ENCODE measurements around the gene ZP4. TPM values are rescaled to one million over a fixed set of nuclear protein-coding genes. Genes with fewer than 3 reads are reported as not detected.

The ZP4 gene
- total RNA-seq, 4 donors from 2014 or later = not detected

GRCh38 chr1:237884237-237884636 is 6.5 kb downstream of the ZP4 start:
- no peaks in the 10 kb centered on the region for H3K4me1 ChIP-seq
- no peak for TF ChIP-seq POLR2A (IDR thresholded peaks at IDR 0.05)
- TF ChIP-seq, protein P1, sequence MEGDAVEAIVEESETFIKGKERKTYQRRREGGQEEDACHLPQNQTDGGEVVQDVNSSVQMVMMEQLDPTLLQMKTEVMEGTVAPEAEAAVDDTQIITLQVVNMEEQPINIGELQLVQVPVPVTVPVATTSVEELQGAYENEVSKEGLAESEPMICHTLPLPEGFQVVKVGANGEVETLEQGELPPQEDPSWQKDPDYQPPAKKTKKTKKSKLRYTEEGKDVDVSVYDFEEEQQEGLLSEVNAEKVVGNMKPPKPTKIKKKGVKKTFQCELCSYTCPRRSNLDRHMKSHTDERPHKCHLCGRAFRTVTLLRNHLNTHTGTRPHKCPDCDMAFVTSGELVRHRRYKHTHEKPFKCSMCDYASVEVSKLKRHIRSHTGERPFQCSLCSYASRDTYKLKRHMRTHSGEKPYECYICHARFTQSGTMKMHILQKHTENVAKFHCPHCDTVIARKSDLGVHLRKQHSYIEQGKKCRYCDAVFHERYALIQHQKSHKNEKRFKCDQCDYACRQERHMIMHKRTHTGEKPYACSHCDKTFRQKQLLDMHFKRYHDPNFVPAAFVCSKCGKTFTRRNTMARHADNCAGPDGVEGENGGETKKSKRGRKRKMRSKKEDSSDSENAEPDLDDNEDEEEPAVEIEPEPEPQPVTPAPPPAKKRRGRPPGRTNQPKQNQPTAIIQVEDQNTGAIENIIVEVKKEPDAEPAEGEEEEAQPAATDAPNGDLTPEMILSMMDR (IDR thresholded peaks at IDR 0.05) = no peak
- TF ChIP-seq EP300 (IDR thresholded peaks at IDR 0.05; ENCODE audit: low read depth) = no peak
- WGBS, 2 donors (ENCODE audit: low coverage in 1 of 2) = 59 to 68% methylated on average over 2 of the region's 2 CpGs
- intact Hi-C loops (cut with DNase I; ENCODE audit: low total_unique reads) = no loop called here
- H3K27ac ChIP-seq = no peak overlapping the region
- H3K9me3 ChIP-seq = no peaks in the 10 kb centered on the region
- in situ Hi-C loops (cut with MboI; ENCODE audit: low pct_ligation_motif_present in 1 of 4, low pct_unique_long_range_greater_than_20kb in 1 of 4, low sequenced_read_pairs in 3 of 4) = no loop called here
- no peak overlapping the region for H3K4me3 ChIP-seq
- H3K27me3 ChIP-seq = no peaks in the 10 kb centered on the region
- H3K36me3 ChIP-seq = no peaks in the 10 kb centered on the region
- DNase-seq = no peak

DNA sequence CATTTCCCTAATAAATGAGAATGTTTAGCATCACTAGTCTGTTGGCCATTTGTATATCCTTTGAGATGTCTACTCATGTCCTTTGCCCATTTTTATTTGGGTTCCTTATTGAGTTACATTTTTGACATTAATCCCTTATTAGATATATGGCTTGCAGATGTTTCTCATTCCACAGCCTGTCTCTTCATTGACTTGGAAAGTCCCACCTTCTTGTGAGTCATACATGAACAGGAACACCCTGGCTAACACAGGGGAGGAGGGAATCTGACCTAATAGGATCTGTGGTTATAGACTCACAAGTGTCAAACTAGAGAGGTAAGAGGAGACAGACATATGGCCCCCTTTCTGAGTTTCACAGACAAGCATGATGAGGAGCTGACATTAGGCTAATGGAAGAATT is 11.5 kb downstream of the ZP4 start:
- in situ Hi-C loops (cut with MboI; ENCODE audit: low pct_ligation_motif_present in 1 of 4, low pct_unique_long_range_greater_than_20kb in 1 of 4, low sequenced_read_pairs in 3 of 4) (no loop called here), intact Hi-C loops (cut with DNase I; ENCODE audit: low total_unique reads) (no loop called here)
- no peak overlapping the region for H3K27ac ChIP-seq
- H3K27me3 ChIP-seq = no peaks in the 10 kb centered on the region
- H3K4me3 ChIP-seq = no peak overlapping the region
- TF ChIP-seq EP300 (IDR thresholded peaks at IDR 0.05; ENCODE audit: low read depth) (no peak), POLR2AphosphoS5 (IDR thresholded peaks at IDR 0.05) (no peak), POLR2A (IDR thresholded peaks at IDR 0.05) (no peak)
- TF ChIP-seq, protein P1 (IDR thresholded peaks at IDR 0.05) = no peak
- H3K9me3 ChIP-seq = no peaks in the 10 kb centered on the region
- H3K4me1 ChIP-seq = no peaks in the 10 kb centered on the region
- no peak for DNase-seq
- no peaks in the 10 kb centered on the region for H3K36me3 ChIP-seq

GRCh38 chr1:237878406-237878805 is 12.3 kb downstream of the ZP4 start:
- no peaks in the 10 kb centered on the region for H3K9me3 ChIP-seq

GRCh38 chr1:237877631-237878030 is 13.1 kb downstream of the ZP4 start:
- H3K36me3 ChIP-seq = no peaks in the 10 kb centered on the region
- no peaks in the 10 kb centered on the region for H3K27me3 ChIP-seq
- no peaks in the 10 kb centered on the region for H3K9me3 ChIP-seq
- H3K27ac ChIP-seq = no peak overlapping the region
- no peaks in the 10 kb centered on the region for H3K4me1 ChIP-seq
- in situ Hi-C loops (cut with MboI; ENCODE audit: low pct_ligation_motif_present in 1 of 4, low pct_unique_long_range_greater_than_20kb in 1 of 4, low sequenced_read_pairs in 3 of 4) (no loop called here), intact Hi-C loops (cut with DNase I; ENCODE audit: low total_unique reads) (no loop called here)
- 21 to 42% methylated on average over 4 of the region's 4 CpGs for WGBS, 2 donors (ENCODE audit: low coverage in 1 of 2)
- no peak overlapping the region for H3K4me3 ChIP-seq
- no peak for DNase-seq
- TF ChIP-seq, protein P1 (IDR thresholded peaks at IDR 0.05) = no peak
- no peak for TF ChIP-seq EP300 (IDR thresholded peaks at IDR 0.05; ENCODE audit: low read depth)
- no peak for TF ChIP-seq POLR2AphosphoS5 (IDR thresholded peaks at IDR 0.05)
- no peak for TF ChIP-seq POLR2A (IDR thresholded peaks at IDR 0.05)

More at GRCh38 chr1:237878406-237878805, 12.3 kb downstream of the ZP4 start:
- 60 to 86% methylated on average over 1 of the region's 1 CpG for WGBS, 2 donors (ENCODE audit: low coverage in 1 of 2)
- H3K27me3 ChIP-seq = no peaks in the 10 kb centered on the region
- no peak overlapping the region for H3K4me3 ChIP-seq
- in situ Hi-C loops (cut with MboI; ENCODE audit: low pct_ligation_motif_present in 1 of 4, low pct_unique_long_range_greater_than_20kb in 1 of 4, low sequenced_read_pairs in 3 of 4) = no loop called here
- no peak for DNase-seq
- intact Hi-C loops (cut with DNase I; ENCODE audit: low total_unique reads) = no loop called here
- TF ChIP-seq EP300 (IDR thresholded peaks at IDR 0.05; ENCODE audit: low read depth) = no peak
- no peaks in the 10 kb centered on the region for H3K36me3 ChIP-seq
- H3K27ac ChIP-seq = no peak overlapping the region
- H3K4me1 ChIP-seq = no peaks in the 10 kb centered on the region

DNA sequence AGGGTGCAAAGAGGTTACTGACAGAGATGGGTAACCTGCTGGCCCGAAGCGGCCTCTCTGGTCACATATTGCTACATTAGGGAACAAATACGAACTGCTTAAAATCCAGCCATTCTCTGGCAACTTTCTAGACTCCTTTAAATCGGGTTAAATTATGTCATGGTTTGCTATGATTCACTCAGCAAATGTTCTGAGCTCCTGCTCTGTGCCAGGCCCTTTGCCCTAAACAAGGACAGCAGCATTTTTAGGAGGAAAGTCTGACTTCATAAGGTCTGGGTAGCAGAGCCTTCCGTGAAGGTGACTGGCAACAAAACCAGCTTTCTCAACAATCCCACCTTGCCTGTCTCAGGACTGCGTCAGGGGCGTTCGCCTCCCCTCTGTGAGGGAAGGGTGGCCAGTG is 15.4 kb downstream of the ZP4 start:
- TF ChIP-seq POLR2AphosphoS5 (IDR thresholded peaks at IDR 0.05) = no peak
- TF ChIP-seq EP300 (IDR thresholded peaks at IDR 0.05; ENCODE audit: low read depth) = no peak
- TF ChIP-seq, protein P1 (IDR thresholded peaks at IDR 0.05) = no peak
- TF ChIP-seq POLR2A (IDR thresholded peaks at IDR 0.05) = no peak
- no peaks in the 10 kb centered on the region for H3K36me3 ChIP-seq
- no peaks in the 10 kb centered on the region for H3K9me3 ChIP-seq
- no peaks in the 10 kb centered on the region for H3K4me1 ChIP-seq
- no peak overlapping the region for H3K4me3 ChIP-seq
- intact Hi-C loops (cut with DNase I; ENCODE audit: low total_unique reads) (no loop called here), in situ Hi-C loops (cut with MboI; ENCODE audit: low pct_ligation_motif_present in 1 of 4, low pct_unique_long_range_greater_than_20kb in 1 of 4, low sequenced_read_pairs in 3 of 4) (no loop called here)
- WGBS, 2 donors (ENCODE audit: low coverage in 1 of 2) = 83 to 93% methylated on average over 8 of the region's 8 CpGs
- H3K27ac ChIP-seq = no peak overlapping the region
- no peaks in the 10 kb centered on the region for H3K27me3 ChIP-seq
- no peak for DNase-seq
